ENCODE results near the gene FAM43A.

DNA sequence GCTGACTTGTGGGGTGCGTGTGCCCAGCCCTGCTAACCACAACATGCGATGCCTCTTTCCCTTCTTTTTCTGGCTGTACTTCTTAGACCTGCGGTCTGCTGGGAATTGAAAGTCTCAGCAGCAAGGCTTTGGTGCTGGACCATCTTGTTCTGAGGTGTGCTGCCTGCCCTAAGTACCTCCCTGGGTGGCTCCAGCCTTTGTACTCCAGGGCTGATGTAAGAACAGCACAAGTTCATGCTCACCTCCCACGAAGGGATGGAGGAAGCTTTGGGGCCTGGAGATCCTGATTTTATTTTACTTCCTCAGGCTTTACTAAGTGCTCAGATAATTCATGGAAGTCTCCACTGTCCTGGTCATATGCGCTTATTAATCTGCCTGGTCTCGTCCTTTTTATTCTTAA, 28.9 kb downstream of the FAM43A start:
- TF ChIP-seq, protein P1, sequence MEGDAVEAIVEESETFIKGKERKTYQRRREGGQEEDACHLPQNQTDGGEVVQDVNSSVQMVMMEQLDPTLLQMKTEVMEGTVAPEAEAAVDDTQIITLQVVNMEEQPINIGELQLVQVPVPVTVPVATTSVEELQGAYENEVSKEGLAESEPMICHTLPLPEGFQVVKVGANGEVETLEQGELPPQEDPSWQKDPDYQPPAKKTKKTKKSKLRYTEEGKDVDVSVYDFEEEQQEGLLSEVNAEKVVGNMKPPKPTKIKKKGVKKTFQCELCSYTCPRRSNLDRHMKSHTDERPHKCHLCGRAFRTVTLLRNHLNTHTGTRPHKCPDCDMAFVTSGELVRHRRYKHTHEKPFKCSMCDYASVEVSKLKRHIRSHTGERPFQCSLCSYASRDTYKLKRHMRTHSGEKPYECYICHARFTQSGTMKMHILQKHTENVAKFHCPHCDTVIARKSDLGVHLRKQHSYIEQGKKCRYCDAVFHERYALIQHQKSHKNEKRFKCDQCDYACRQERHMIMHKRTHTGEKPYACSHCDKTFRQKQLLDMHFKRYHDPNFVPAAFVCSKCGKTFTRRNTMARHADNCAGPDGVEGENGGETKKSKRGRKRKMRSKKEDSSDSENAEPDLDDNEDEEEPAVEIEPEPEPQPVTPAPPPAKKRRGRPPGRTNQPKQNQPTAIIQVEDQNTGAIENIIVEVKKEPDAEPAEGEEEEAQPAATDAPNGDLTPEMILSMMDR (conservative IDR thresholded peaks at IDR 0.05 in 1 of 2, IDR thresholded peaks at IDR 0.05 in 1 of 2; ENCODE audit: extremely low read depth in 1 of 2, insufficient read depth in 1 of 2, low read depth in 1 of 2, low read length in 2 of 2), result no peak
- no peak for TF ChIP-seq EZH2 (IDR thresholded peaks at IDR 0.05; ENCODE audit: borderline replicate concordance, low read length)

Measured in mammary epithelial cell (primary cell).